ENCODE data around the gene AIFM3. TPM values are rescaled to one million over a fixed set of nuclear protein-coding genes. Genes with fewer than 3 reads are reported as not detected.

AIFM3 gene
- total RNA-seq, 2 experiments from 2014 or later: 0.07 to 0.10 TPM

DNA sequence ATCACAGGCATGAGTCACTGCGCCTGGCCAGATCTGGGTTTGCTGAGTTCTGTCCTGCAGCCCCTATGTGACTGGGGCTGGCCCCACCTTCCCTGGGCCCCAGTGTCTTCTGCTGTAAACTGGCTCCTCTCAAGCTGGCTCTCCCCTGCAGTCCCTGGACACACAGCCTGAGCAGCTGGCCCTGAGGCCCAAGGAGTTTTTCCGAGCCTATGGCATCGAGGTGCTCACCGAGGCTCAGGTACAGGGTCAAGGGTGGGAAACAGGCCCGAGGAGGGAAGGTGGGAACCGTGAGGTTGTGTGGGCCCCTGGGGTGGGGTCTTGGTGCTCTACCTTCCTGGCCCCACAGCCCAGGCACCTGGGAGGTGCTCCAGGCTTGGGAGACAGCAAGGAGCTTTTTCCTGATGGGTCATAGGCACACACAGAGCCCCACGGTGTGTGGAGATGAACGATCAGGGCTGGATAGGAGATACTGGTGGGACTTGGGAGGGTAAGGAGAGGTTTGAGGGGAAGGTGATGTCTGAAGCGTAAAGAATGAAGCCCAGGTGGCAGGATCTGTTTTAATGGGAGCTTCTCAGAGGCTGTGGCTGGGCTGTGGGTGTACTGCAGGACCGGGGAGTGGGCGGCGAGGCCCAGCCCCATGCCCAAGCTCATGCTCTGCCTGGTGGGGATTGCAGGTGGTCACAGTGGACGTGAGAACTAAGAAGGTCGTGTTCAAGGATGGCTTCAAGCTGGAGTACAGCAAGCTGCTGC is 8.7 kb downstream of the AIFM3 start:
- Mint-ChIP-seq H3K4me1 (ENCODE audit: low read depth) (peaks cover 18% of the 10 kb centered on the region), H3K9me3 (peaks cover 11% of the 10 kb centered on the region), H3K4me3 (no peak overlapping the region), H3K27ac (no peak overlapping the region), H3K36me3 (ENCODE audit: low read depth) (no peaks in the 10 kb centered on the region), H3K27me3 (ENCODE audit: low read depth) (no peaks in the 10 kb centered on the region)
- no peak for DNase-seq
- CTCF ChIA-PET: no interaction called here
- intact Hi-C loops (cut with micrococcal nuclease): no loop called here

DNA sequence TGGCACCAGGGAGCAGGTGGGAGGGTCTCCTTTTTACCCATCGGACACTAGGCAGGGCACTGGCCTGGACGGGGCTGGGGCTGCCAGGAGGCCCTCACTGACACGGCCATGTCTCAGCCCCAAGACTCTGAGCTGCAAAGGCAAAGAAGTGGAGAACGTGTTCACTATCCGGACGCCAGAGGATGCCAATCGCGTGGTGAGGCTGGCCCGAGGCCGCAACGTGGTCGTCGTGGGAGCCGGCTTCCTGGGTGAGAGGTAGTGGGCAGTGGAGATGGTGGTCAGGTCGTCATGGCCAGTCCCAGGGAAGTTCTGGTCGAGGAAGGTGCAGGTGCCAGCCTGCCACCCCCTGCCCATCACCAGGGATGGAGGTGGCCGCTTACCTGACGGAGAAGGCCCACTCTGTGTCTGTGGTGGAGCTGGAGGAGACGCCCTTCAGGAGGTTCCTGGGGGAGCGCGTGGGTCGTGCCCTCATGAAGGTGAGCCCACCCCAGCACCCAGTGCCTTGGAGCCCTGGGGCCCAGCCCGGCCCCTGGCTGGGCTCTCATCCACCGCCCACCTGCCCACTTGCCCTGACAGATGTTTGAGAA is 9.3 kb downstream of the AIFM3 start:
- intact Hi-C loops (cut with micrococcal nuclease): no loop called here
- H3K4me1 Mint-ChIP-seq (ENCODE audit: low read depth): peaks cover 25% of the 10 kb centered on the region
- no peaks in the 10 kb centered on the region for H3K36me3 Mint-ChIP-seq (ENCODE audit: low read depth)
- DNase-seq: no peak
- CTCF ChIA-PET: no interaction called here
- peaks cover 11% of the 10 kb centered on the region for H3K9me3 Mint-ChIP-seq
- H3K4me3 Mint-ChIP-seq: no peak overlapping the region
- no peak overlapping the region for H3K27ac Mint-ChIP-seq
- H3K27me3 Mint-ChIP-seq (ENCODE audit: low read depth): no peaks in the 10 kb centered on the region

- CTCF ChIA-PET: interaction anchor here (1.4 kb wide), 1 partner anchor 16 kb away, joined by 3 read pairs; no protein-coding TSS in a partner anchor
- Mint-ChIP-seq H3K27ac (no peak overlapping the region), H3K4me3 (no peak overlapping the region), H3K27me3 (ENCODE audit: low read depth) (no peaks in the 10 kb centered on the region), H3K4me1 (ENCODE audit: low read depth) (peaks cover 27% of the 10 kb centered on the region), H3K9me3 (peaks cover 11% of the 10 kb centered on the region), H3K36me3 (ENCODE audit: low read depth) (no peaks in the 10 kb centered on the region)
- intact Hi-C loops (cut with micrococcal nuclease): no loop called here
- DNase-seq: no peak
These were observed 10.0 kb downstream of the AIFM3 start for GRCh38 chr22:20977019-20977418.

DNA sequence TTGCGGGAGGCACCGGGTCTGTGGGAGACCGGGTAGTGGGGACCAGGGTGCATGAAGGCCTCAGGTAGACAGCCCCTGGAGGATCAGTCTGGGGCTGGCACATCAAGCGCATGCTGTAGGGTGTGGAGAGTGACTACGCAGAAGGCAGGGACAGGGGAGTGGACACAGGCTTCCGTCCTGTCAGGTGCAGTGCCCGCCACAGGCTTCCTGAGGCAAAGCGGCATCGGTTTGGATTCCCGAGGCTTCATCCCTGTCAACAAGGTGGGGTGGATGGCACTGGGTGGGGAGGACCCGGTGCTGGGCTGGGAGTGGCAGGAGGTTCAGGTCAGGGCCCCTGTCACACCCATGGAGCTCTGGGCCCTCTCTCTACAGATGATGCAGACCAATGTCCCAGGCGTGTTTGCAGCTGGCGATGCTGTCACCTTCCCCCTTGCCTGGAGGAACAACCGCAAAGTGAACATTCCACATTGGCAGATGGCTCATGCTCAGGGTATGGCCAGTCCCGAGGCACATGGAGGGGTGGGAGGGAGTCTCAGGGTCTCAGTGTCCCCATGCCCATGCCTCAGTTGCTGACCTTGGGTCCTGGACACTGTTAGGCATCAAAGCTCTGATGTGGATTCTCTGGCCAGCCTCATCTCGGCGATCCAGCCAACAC is 10.6 kb downstream of the AIFM3 start:
- intact Hi-C loops (cut with micrococcal nuclease): no loop called here
- peaks cover 11% of the 10 kb centered on the region for H3K9me3 Mint-ChIP-seq
- CTCF ChIA-PET: interaction anchor here (0.6 to 1.4 kb wide), 2 partner anchors 16 to 128 kb away, joined by 3 read pairs; no protein-coding TSS in a partner anchor
- no peaks in the 10 kb centered on the region for H3K27me3 Mint-ChIP-seq (ENCODE audit: low read depth)
- H3K4me3 Mint-ChIP-seq: no peak overlapping the region
- DNase-seq: no peak
- no peak overlapping the region for H3K27ac Mint-ChIP-seq
- H3K4me1 Mint-ChIP-seq (ENCODE audit: low read depth): peaks cover 27% of the 10 kb centered on the region
- H3K36me3 Mint-ChIP-seq (ENCODE audit: low read depth): peaks cover 2% of the 10 kb centered on the region

- Mint-ChIP-seq H3K27ac (no peak overlapping the region), H3K4me3 (no peak overlapping the region), H3K4me1 (ENCODE audit: low read depth) (peaks cover 34% of the 10 kb centered on the region), H3K9me3 (peaks cover 11% of the 10 kb centered on the region), H3K27me3 (ENCODE audit: low read depth) (no peaks in the 10 kb centered on the region), H3K36me3 (ENCODE audit: low read depth) (peaks cover 2% of the 10 kb centered on the region)
- intact Hi-C loops (cut with micrococcal nuclease): no loop called here
- CTCF ChIA-PET: interaction anchor here (0.6 kb wide), 2 partner anchors 103 to 129 kb away, joined by 3 read pairs; no protein-coding TSS in a partner anchor
- DNase-seq: no peak
These were observed 11.4 kb downstream of the AIFM3 start for GRCh38 chr22:20978419-20978818.

GRCh38 chr22:20979243-20979809 is 12.3 kb downstream of the AIFM3 start:
- H3K27me3 Mint-ChIP-seq (ENCODE audit: low read depth): no peaks in the 10 kb centered on the region
- peaks cover 11% of the 10 kb centered on the region for H3K9me3 Mint-ChIP-seq
- peaks cover 8% of the 10 kb centered on the region for H3K36me3 Mint-ChIP-seq (ENCODE audit: low read depth)
- intact Hi-C loops (cut with micrococcal nuclease): no loop called here
- CTCF ChIA-PET: interaction anchor here (0.7 to 1.5 kb wide), 2 partner anchors 42 to 124 kb away, joined by 3 to 4 read pairs; no protein-coding TSS in a partner anchor
- peak overlapping the region; percentile 63 for H3K27ac Mint-ChIP-seq
- H3K4me1 Mint-ChIP-seq (ENCODE audit: low read depth): peaks cover 41% of the 10 kb centered on the region
- H3K4me3 Mint-ChIP-seq: peak overlapping the region; percentile 58
- peak; percentile 77 for DNase-seq

DNA sequence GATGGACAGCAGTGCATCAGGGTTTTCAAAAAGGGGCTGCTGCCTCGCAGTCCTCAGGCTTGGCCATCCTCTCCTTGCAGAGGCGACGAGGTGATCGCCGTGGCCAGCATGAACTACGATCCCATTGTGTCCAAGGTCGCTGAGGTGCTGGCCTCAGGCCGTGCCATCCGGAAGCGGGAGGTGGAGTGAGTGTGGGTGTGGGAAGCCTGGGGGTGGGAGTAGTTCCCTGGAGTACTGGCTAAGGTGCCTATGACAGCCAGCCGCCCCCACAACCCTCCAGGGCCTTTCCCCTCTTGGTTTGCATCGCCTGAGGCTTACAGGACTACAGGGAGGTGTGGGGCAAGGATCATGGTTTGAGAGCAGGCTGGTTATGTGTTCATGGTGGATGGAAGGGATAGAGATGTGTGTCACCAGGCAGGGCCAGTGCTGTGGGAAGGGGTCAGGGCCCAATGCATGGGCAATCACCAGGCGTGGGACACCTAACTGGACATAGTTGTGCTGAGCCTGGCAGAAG is 12.9 kb downstream of the AIFM3 start:
- peak overlapping the region; percentile 68 for H3K27ac Mint-ChIP-seq
- H3K4me1 Mint-ChIP-seq (ENCODE audit: low read depth): peaks cover 41% of the 10 kb centered on the region
- CTCF ChIA-PET: interaction anchor here (0.7 to 1.5 kb wide), 2 partner anchors 41 to 123 kb away, joined by 3 to 4 read pairs; no protein-coding TSS in a partner anchor
- H3K36me3 Mint-ChIP-seq (ENCODE audit: low read depth): peaks cover 8% of the 10 kb centered on the region
- DNase-seq: no peak
- intact Hi-C loops (cut with micrococcal nuclease): no loop called here
- H3K4me3 Mint-ChIP-seq: peak overlapping the region; percentile 13
- H3K9me3 Mint-ChIP-seq: peaks cover 11% of the 10 kb centered on the region
- H3K27me3 Mint-ChIP-seq (ENCODE audit: low read depth): no peaks in the 10 kb centered on the region

DNA sequence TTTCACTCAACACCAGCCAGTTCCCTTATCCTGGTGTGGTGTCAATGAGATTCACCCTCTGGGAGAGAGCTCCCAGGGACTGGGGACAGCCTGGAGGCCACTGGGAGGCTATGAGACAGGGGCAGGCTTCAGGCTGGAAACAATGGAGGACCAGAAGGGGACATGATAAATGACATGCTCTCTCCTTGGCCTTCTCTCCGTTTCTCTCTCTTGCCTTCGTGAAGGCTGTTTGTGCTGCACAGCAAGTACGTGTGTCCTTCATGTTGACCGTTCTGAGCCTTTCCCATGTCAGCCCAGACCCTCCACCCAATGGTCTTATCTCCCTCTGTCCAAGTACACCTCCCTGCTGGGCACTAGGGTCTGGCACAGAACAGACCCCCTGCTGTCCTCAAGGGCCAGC is 13.5 kb downstream of the AIFM3 start:
- CTCF ChIA-PET: interaction anchor here (1.5 kb wide), 1 partner anchor 41 kb away, joined by 4 read pairs; no protein-coding TSS in a partner anchor
- H3K9me3 Mint-ChIP-seq: peaks cover 11% of the 10 kb centered on the region
- peaks cover 41% of the 10 kb centered on the region for H3K4me1 Mint-ChIP-seq (ENCODE audit: low read depth)
- peaks cover 8% of the 10 kb centered on the region for H3K36me3 Mint-ChIP-seq (ENCODE audit: low read depth)
- DNase-seq: no peak
- H3K4me3 Mint-ChIP-seq: peak overlapping the region; percentile 97
- H3K27me3 Mint-ChIP-seq (ENCODE audit: low read depth): no peaks in the 10 kb centered on the region
- intact Hi-C loops (cut with micrococcal nuclease): no loop called here
- H3K27ac Mint-ChIP-seq: no peak overlapping the region

DNA sequence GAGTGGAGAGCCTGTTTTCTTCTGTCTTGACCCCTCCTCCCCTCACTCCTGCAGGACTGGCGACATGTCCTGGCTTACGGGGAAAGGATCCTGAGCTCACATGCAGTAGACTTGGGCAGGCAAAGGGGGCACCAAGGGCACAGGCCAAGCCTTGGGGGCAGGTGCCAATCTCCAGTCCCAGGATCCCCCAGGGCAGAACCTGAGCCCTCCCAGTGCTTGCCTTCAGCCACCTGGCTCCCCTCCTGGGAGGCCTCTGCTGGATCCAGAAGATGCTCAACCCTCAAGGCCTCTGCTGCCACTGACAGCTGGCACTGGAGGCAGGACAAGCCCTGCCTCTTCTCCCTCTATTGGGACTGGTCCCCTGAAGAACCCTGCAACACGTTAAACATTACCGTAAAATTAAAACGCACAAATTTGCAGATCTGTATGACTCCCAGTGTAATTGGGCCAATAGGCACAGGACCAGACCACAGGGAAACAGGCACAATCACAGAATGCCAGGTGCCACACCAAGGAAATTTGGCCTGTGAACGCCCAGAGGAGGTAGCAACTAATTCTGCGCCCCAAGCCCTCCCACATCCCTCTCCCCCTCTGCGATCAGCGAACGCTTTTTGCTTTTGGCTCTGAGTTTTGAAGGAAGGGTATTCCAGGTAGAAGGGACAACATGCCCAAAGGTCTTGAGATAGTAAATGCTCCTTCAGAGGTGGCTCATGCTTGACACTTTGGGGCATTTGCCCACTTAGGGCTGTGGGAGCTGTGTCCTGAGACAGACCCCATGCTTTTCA is 14.1 kb downstream of the AIFM3 start:
- no peak for DNase-seq
- Mint-ChIP-seq H3K27ac (peak overlapping the region; percentile 87), H3K36me3 (ENCODE audit: low read depth) (peaks cover 8% of the 10 kb centered on the region), H3K9me3 (peaks cover 11% of the 10 kb centered on the region), H3K4me3 (peak overlapping the region; percentile 97), H3K27me3 (ENCODE audit: low read depth) (no peaks in the 10 kb centered on the region), H3K4me1 (ENCODE audit: low read depth) (peaks cover 41% of the 10 kb centered on the region)
- intact Hi-C loops (cut with micrococcal nuclease): no loop called here
- CTCF ChIA-PET: interaction anchor here (0.9 to 1.1 kb wide), 4 partner anchors 18 to 27 kb away, joined by 3 to 4 read pairs (median 3); no protein-coding TSS in a partner anchor

DNA sequence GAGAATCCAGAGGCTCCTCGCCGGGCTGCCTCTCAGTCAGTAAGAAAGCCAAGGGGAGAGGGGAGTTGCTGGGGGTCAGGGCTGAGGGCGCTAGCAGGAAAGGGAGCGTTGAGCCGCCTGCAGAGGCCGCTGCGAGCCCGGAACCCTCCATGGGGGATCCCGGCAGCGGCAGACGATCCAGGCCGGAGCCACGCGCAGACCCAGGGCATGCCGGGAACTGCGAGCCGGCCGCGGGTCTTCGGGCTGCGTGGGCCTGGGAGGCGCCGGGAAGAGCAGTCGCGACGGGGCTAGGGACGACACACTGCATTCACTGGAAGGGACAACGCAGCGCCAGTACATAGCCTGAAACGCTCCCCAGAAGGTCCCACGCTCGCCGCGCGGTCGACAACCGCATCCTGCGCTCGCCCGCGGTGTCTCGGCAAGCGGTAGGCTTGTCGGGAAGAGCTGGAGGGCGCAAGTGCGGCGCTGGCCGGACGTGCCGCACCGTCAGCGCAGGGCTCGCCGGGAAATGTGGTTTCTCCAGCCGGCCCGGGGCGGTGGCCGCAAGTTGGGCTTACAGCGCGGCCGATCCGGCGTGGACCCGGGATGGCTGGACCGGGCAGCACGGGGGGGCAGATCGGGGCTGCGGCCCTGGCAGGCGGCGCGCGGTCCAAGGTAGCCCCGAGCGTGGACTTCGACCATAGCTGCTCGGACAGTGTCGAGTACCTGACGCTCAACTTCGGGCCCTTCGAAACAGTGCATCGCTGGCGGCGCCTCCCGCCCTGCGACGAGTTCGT is 14.9 kb downstream of the AIFM3 start, which contains the start of gene LZTR1:
Gene LZTR1, plus strand, starts transcription at position 511 of the 776 bp plus-strand sequence. Its CDS starts 75 bp downstream, at position 586.
- peak within 1 kb of the TSS; percentile 87 for H3K27ac Mint-ChIP-seq
- CTCF ChIA-PET: interaction anchor here (0.5 to 1.1 kb wide), 7 partner anchors 9 to 26 kb away, joined by 3 to 4 read pairs (median 3); no protein-coding TSS in a partner anchor
- peaks cover 13% of the 10 kb centered on the region for H3K36me3 Mint-ChIP-seq (ENCODE audit: low read depth)
- peak; percentile 80 for DNase-seq
- H3K4me3 Mint-ChIP-seq: peak within 1 kb of the TSS; percentile 97
- H3K4me1 Mint-ChIP-seq (ENCODE audit: low read depth): peaks cover 41% of the 10 kb centered on the region
- intact Hi-C loops (cut with micrococcal nuclease): loop anchor here (1.0 to 2.0 kb wide), 4 partner anchors 19 to 124 kb away; partner anchors contain the start of genes CRKL and PI4KA
- H3K27me3 Mint-ChIP-seq (ENCODE audit: low read depth): no peaks in the 10 kb centered on the region
- H3K9me3 Mint-ChIP-seq: peaks cover 11% of the 10 kb centered on the region

All from activated naive CD4-positive, alpha-beta T cell treated with anti-CD3 and anti-CD28 coated beads for 36 hours (primary cell).